ENCODE measurements around the gene SLC31A1. TPM values are rescaled to one million over a fixed set of nuclear protein-coding genes. Genes with fewer than 3 reads are reported as not detected.

SLC31A1 gene
- total RNA-seq, 1 experiment from 2014 or later: 56.3 TPM

DNA sequence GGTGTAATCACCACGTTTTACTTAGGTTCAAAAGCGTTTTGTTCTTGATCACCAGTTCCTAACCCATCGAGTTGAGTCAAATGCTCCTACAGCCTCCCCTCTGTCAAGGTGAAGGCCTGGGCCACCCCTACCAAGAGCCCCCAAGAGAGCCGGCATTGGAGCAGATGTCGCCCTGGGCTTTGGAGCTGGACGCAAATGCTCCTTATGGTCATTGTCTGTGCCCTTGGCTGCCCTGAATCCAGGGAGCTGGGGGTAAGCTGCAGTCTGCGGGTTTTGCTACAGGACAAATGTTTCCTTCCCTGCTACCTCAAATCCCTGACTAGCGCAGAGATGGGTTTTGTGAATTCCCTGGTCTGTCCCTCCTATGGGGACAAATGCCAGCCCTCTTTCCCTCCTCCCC lies 77.0 kb downstream of the SLC31A1 start:
- ChIA-PET CTCF (interaction anchor here (0.6 to 1.7 kb wide), 3 partner anchors 12 to 108 kb away, joined by 3 to 8 read pairs (median 3); no protein-coding TSS in a partner anchor), POLR2A (no interaction called here)
- Mint-ChIP-seq H3K27me3 (ENCODE audit: insufficient read depth, unreplicated experiment) (peaks cover 43% of the 10 kb centered on the region), H3K4me3 (ENCODE audit: unreplicated experiment) (no peak overlapping the region), H3K27ac (ENCODE audit: low read depth, unreplicated experiment) (no peak overlapping the region), H3K36me3 (ENCODE audit: insufficient read depth, unreplicated experiment) (peaks cover 17% of the 10 kb centered on the region), H3K9me3 (ENCODE audit: unreplicated experiment) (no peaks in the 10 kb centered on the region), H3K4me1 (ENCODE audit: insufficient read depth, unreplicated experiment) (peaks cover 4% of the 10 kb centered on the region)
- no peak for DNase-seq (ENCODE audit: unreplicated experiment)
- TF ChIP-seq, protein P1, sequence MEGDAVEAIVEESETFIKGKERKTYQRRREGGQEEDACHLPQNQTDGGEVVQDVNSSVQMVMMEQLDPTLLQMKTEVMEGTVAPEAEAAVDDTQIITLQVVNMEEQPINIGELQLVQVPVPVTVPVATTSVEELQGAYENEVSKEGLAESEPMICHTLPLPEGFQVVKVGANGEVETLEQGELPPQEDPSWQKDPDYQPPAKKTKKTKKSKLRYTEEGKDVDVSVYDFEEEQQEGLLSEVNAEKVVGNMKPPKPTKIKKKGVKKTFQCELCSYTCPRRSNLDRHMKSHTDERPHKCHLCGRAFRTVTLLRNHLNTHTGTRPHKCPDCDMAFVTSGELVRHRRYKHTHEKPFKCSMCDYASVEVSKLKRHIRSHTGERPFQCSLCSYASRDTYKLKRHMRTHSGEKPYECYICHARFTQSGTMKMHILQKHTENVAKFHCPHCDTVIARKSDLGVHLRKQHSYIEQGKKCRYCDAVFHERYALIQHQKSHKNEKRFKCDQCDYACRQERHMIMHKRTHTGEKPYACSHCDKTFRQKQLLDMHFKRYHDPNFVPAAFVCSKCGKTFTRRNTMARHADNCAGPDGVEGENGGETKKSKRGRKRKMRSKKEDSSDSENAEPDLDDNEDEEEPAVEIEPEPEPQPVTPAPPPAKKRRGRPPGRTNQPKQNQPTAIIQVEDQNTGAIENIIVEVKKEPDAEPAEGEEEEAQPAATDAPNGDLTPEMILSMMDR (IDR thresholded peaks at IDR 0.05; ENCODE audit: unreplicated experiment): no peak
- intact Hi-C loops (cut with micrococcal nuclease): no loop called here
- BruUV-seq (replicated peaks): no TSS peak

DNA sequence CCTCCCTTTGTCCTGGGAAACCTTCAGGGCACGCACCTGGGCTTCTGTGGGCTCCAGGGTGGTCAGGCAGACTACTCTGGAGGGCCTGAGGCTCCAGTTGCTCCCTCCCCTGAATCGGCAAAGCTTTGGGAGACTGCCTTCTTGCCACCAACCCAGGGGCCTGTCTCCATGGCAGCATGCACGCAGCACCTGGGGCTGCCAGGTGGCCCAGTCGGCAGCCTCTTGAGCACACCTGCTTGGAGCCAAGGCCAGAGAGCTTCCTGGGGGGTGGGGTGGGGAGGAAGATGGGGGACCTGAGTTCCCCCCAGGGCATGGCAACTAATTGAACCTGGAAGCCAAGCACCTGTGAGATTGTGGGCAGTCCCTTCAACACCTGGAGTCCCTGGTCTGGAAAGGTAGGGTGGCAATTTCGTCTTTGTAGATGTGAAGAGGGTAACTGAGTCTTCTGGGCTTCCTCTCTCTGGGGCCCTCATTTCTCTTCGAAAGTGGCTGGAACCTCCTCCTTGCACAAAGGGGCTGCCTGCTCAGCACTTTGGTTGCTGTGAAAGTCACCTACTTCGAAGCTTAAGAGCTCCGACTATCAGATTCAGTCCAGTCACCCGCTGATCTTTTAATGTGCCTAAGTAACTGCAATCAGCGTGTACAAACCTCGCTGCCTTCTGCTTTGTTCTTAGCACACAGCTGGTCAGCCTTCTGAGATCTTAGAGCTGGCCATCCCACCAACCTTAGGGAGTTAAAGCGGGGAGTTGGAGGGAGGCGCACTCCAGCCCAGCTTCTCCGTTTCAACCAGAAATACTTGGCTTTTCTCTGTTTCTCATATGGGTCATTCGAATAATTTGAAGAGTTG lies 77.8 kb downstream of the SLC31A1 start:
- TF ChIP-seq, protein P1 (IDR thresholded peaks at IDR 0.05; ENCODE audit: unreplicated experiment): no peak
- no TSS peak for BruUV-seq (replicated peaks)
- Mint-ChIP-seq H3K36me3 (ENCODE audit: insufficient read depth, unreplicated experiment) (peaks cover 13% of the 10 kb centered on the region), H3K27me3 (ENCODE audit: insufficient read depth, unreplicated experiment) (peaks cover 47% of the 10 kb centered on the region), H3K27ac (ENCODE audit: low read depth, unreplicated experiment) (no peak overlapping the region), H3K4me1 (ENCODE audit: insufficient read depth, unreplicated experiment) (peaks cover 5% of the 10 kb centered on the region), H3K9me3 (ENCODE audit: unreplicated experiment) (no peaks in the 10 kb centered on the region), H3K4me3 (ENCODE audit: unreplicated experiment) (no peak overlapping the region)
- intact Hi-C loops (cut with micrococcal nuclease): no loop called here
- ChIA-PET POLR2A (no interaction called here), CTCF (interaction anchor here (0.5 to 1.7 kb wide), 7 partner anchors 13 to 561 kb away, joined by 3 to 8 read pairs (median 3); partner anchors contain the start of gene ALAD)
- no peak for DNase-seq (ENCODE audit: unreplicated experiment)

DNA sequence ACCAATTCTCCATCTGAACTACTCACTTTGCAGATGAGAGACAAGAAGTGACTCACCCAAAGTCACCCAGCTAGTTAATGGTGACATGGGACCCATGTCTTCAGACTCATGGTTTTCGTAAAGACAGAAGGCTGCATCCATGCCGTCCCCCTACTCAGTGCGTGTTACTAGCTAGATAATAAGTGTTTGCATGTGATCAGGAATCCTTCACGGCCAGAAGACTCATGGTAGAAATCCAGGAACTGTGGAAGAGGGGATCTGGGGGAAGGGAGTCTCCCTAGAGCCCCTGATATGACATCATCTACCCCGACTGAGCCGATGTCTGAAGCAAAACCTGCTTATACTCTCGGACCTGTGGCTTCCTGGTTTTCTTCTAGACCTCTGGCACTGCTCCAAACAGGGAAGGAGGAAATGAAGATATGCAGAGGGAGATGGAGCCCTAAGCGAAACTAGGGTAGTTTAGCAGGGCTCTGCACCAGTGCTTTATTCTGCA lies 78.5 kb downstream of the SLC31A1 start:
- Mint-ChIP-seq H3K9me3 (ENCODE audit: unreplicated experiment) (no peaks in the 10 kb centered on the region), H3K36me3 (ENCODE audit: insufficient read depth, unreplicated experiment) (peaks cover 13% of the 10 kb centered on the region), H3K4me1 (ENCODE audit: insufficient read depth, unreplicated experiment) (peaks cover 5% of the 10 kb centered on the region), H3K27ac (ENCODE audit: low read depth, unreplicated experiment) (no peak overlapping the region), H3K4me3 (ENCODE audit: unreplicated experiment) (no peak overlapping the region), H3K27me3 (ENCODE audit: insufficient read depth, unreplicated experiment) (peaks cover 47% of the 10 kb centered on the region)
- TF ChIP-seq, protein P1 (IDR thresholded peaks at IDR 0.05; ENCODE audit: unreplicated experiment): no peak
- POLR2A ChIA-PET: no interaction called here
- intact Hi-C loops (cut with micrococcal nuclease): loop anchor here (10.0 kb wide), 1 partner anchor 295 kb away; no protein-coding TSS in a partner anchor
- no TSS peak for BruUV-seq (replicated peaks)
- peak; percentile 32 for DNase-seq (ENCODE audit: unreplicated experiment)
- CTCF ChIA-PET: interaction anchor here (0.6 to 1.7 kb wide), 4 partner anchors 30 to 561 kb away, joined by 3 to 8 read pairs (median 3); no protein-coding TSS in a partner anchor

DNA sequence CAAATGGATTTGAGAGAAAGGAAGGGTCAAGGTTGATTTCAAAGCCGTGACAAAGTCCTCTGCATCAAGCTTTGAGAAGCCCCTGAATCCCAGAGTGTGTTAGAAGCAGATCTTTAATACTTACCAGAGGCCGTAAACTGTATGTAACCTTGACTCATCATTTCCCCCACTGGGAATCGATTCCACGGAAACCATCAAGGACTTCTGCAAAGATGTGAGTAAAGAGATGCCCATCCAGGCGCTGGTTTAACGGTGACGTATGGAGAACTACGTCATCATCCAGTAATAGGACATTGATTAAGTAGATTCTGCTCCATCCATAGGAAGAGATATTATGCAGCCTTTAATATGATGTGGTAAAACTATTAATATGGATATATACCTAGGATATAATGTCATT lies 80.2 kb downstream of the SLC31A1 start:
- no TSS peak for BruUV-seq (replicated peaks)
- DNase-seq (ENCODE audit: unreplicated experiment): no peak
- POLR2A ChIA-PET: interaction anchor here (0.9 kb wide), 1 partner anchor 86 kb away, joined by 3 read pairs; no protein-coding TSS in a partner anchor
- Mint-ChIP-seq H3K36me3 (ENCODE audit: insufficient read depth, unreplicated experiment) (peaks cover 13% of the 10 kb centered on the region), H3K4me1 (ENCODE audit: insufficient read depth, unreplicated experiment) (peaks cover 5% of the 10 kb centered on the region), H3K27me3 (ENCODE audit: insufficient read depth, unreplicated experiment) (peaks cover 47% of the 10 kb centered on the region), H3K27ac (ENCODE audit: low read depth, unreplicated experiment) (no peak overlapping the region), H3K4me3 (ENCODE audit: unreplicated experiment) (no peak overlapping the region), H3K9me3 (ENCODE audit: unreplicated experiment) (no peaks in the 10 kb centered on the region)
- TF ChIP-seq, protein P1 (IDR thresholded peaks at IDR 0.05; ENCODE audit: unreplicated experiment): no peak
- intact Hi-C loops (cut with micrococcal nuclease): loop anchor here (10.0 kb wide), 1 partner anchor 293 kb away; no protein-coding TSS in a partner anchor
- CTCF ChIA-PET: interaction anchor here (0.6 kb wide), 1 partner anchor 471 kb away, joined by 4 read pairs; no protein-coding TSS in a partner anchor
